RWPE2 (cell line): ENCODE measurements around the gene MDM4.

Experiments
- ATAC-seq: fragments of 200-7000 bp; cut with Tn5 transposase; 3 replicates; pipeline ENCODE4 v1.9.1; 2021; ENCODE audit warnings: low read depth
- DNase-seq: peaks from one replicate; pipeline ENCODE4 v3.0.0-alpha.2; 2020; ENCODE audit warnings: low spot score
- H3K27ac ChIP-seq: fragments of 450-650 bp; 2 replicates; pipeline ENCODE4 v1.5.1; 2017; ENCODE audit warnings: mild to moderate bottlenecking; ENCODE audit not compliant: poor library complexity, severe bottlenecking
- H3K27me3 ChIP-seq: fragments of 250-450 bp; sonication (Bioruptor Pico); 2 replicates; pipeline ENCODE4 v1.5.1; 2021; ENCODE audit warnings: mild to moderate bottlenecking, moderate library complexity; ENCODE audit not compliant: insufficient read depth, poor library complexity, severe bottlenecking
- H3K36me3 ChIP-seq: fragments of 250-450 bp; sonication (Bioruptor Pico); 2 replicates; pipeline ENCODE4 v1.5.1; 2020; ENCODE audit warnings: low read depth, mild to moderate bottlenecking, moderate library complexity
- H3K4me1 ChIP-seq: fragments of 250-450 bp; sonication (Bioruptor Pico); 2 replicates; pipeline ENCODE4 v1.5.1; 2021; ENCODE audit warnings: mild to moderate bottlenecking, moderate library complexity; ENCODE audit not compliant: insufficient read depth, poor library complexity, severe bottlenecking
- H3K4me3 ChIP-seq: fragments of 250-450 bp; sonication (Bioruptor Pico); 2 replicates; pipeline ENCODE4 v1.5.1; 2021; ENCODE audit warnings: mild to moderate bottlenecking, moderate library complexity; ENCODE audit not compliant: severe bottlenecking
- H3K9me3 ChIP-seq: fragments of 250-450 bp; sonication (Bioruptor Pico); 2 replicates; pipeline ENCODE4 v1.5.1; 2021; ENCODE audit warnings: mild to moderate bottlenecking, moderate library complexity; ENCODE audit not compliant: severe bottlenecking
- CTCF ChIP-seq: fragments of 450-650 bp; IDR thresholded peaks from one replicate; pipeline ENCODE4 v1.5.1; 2017; ENCODE audit warnings: mild to moderate bottlenecking, moderate library complexity; ENCODE audit not compliant: poor library complexity, severe bottlenecking

MDM4 gene

GRCh38 chr1:204592246-204592948 lies 76.2 kb downstream of the MDM4 start:
- DNase-seq: no peak
- Histone ChIP-seq H3K4me3 (no peak overlapping the region), H3K36me3 (no peaks in the 10 kb centered on the region), H3K27me3 (no peaks in the 10 kb centered on the region), H3K4me1 (peaks cover 16% of the 10 kb centered on the region), H3K27ac (peak overlapping the region; percentile 41), H3K9me3 (no peaks in the 10 kb centered on the region)
- TF ChIP-seq CTCF: no peak
- no peak for ATAC-seq

GRCh38 chr1:204598319-204598969 lies 82.2 kb downstream of the MDM4 start:
- DNase-seq (no peak), ATAC-seq (no peak)
- Histone ChIP-seq H3K4me1 (no peaks in the 10 kb centered on the region), H3K4me3 (no peak overlapping the region), H3K9me3 (no peaks in the 10 kb centered on the region), H3K27ac (no peak overlapping the region), H3K27me3 (no peaks in the 10 kb centered on the region), H3K36me3 (no peaks in the 10 kb centered on the region)
- no peak for TF ChIP-seq CTCF

- no peak overlapping the region for H3K27ac ChIP-seq
- DNase-seq (no peak), ATAC-seq (no peak)
- no peaks in the 10 kb centered on the region for H3K27me3 ChIP-seq
- H3K9me3 ChIP-seq: no peaks in the 10 kb centered on the region
- H3K36me3 ChIP-seq: no peaks in the 10 kb centered on the region
- TF ChIP-seq CTCF: no peak
- no peak overlapping the region for H3K4me3 ChIP-seq
- no peaks in the 10 kb centered on the region for H3K4me1 ChIP-seq
Measured at GRCh38 chr1:204599098-204599497, 82.9 kb downstream of the MDM4 start.

GRCh38 chr1:204599596-204599995 lies 83.4 kb downstream of the MDM4 start:
- no peaks in the 10 kb centered on the region for H3K36me3 ChIP-seq
- TF ChIP-seq CTCF: no peak
- no peaks in the 10 kb centered on the region for H3K27me3 ChIP-seq
- no peak for DNase-seq
- H3K27ac ChIP-seq: no peak overlapping the region
- H3K9me3 ChIP-seq: no peaks in the 10 kb centered on the region
- ATAC-seq: no peak
- no peak overlapping the region for H3K4me3 ChIP-seq
- no peaks in the 10 kb centered on the region for H3K4me1 ChIP-seq

- ATAC-seq: no peak
- no peaks in the 10 kb centered on the region for H3K4me1 ChIP-seq
- H3K27ac ChIP-seq: no peak overlapping the region
- H3K36me3 ChIP-seq: no peaks in the 10 kb centered on the region
- H3K27me3 ChIP-seq: no peaks in the 10 kb centered on the region
- no peak overlapping the region for H3K4me3 ChIP-seq
- no peaks in the 10 kb centered on the region for H3K9me3 ChIP-seq
- no peak for TF ChIP-seq CTCF
- no peak for DNase-seq
Measured at GRCh38 chr1:204600203-204600602, 84.0 kb downstream of the MDM4 start.
